PC-3 (cell line): ENCODE measurements around the gene P4HTM. TPM values are rescaled to one million over a fixed set of nuclear protein-coding genes. Genes with fewer than 3 reads are reported as not detected.

Experiments used
- ATAC-seq: fragments of 200-7000 bp; cut with Tn5 transposase; 2 replicates; pipeline ENCODE4 v1.9.1; 2020; ENCODE audit warnings: mild to moderate bottlenecking, moderate library complexity
- BruUV-seq: library from RNA; stranded (reverse); fragments of 400-500 nt; replicated peaks from 2 replicates; lab custom pipeline; 2021; lab: Mats Ljungman, UMichigan
- CTCF ChIA-PET: fragments of 300-600 bp; sonication (Branson Sonifier 250); formaldehyde crosslinking; loops from one replicate; lab custom pipeline; 2022; ENCODE audit warnings: antibody characterized with exemption; lab: Charles Lee
- POLR2A ChIA-PET: fragments of 300-600 bp; sonication (Branson Sonifier 250); formaldehyde crosslinking; loops from one replicate; lab custom pipeline; 2022; ENCODE audit warnings: antibody characterized with exemption; ENCODE audit not compliant: unreplicated experiment; lab: Charles Lee
- DNase-seq: peaks from one replicate; pipeline ENCODE4 v3.0.0-alpha.2; 2015
- H2AFZ ChIP-seq: fragments of 300-600 bp; sonication (generic); 2 replicates; pipeline ENCODE4 v1.6.0; 2016; ENCODE audit warnings: antibody characterized with exemption, low read length
- H3F3A ChIP-seq: fragments of 300-600 bp; sonication (generic); one replicate; pipeline ENCODE4 v1.6.0; 2017; ENCODE audit warnings: antibody characterized with exemption, low read length, control low read depth, mild to moderate bottlenecking; ENCODE audit not compliant: unreplicated experiment
- H3K27ac ChIP-seq: fragments of 300-600 bp; sonication (generic); 2 replicates; pipeline ENCODE4 v1.5.1; 2016; ENCODE audit warnings: mild to moderate bottlenecking, low read length
- H3K27me3 ChIP-seq: fragments of 300-600 bp; sonication (generic); 2 replicates; pipeline ENCODE4 v1.6.1; 2016; ENCODE audit warnings: low read length, mixed read lengths
- H3K36me3 ChIP-seq: fragments of 300-600 bp; sonication (generic); 2 replicates; pipeline ENCODE4 v1.6.1; 2016; ENCODE audit warnings: low read depth, mixed run types, low read length, mixed read lengths
- H3K4me1 ChIP-seq: fragments of 300-600 bp; sonication (generic); 2 replicates; pipeline ENCODE4 v1.5.1; 2016; ENCODE audit warnings: low read length; ENCODE audit not compliant: insufficient read depth
- H3K4me2 ChIP-seq: fragments of 300-600 bp; sonication (generic); 2 replicates; pipeline ENCODE4 v1.6.0; 2016; ENCODE audit warnings: low read length
- H3K4me3 ChIP-seq: fragments of 300-600 bp; sonication (generic); 2 replicates; pipeline ENCODE4 v1.5.1; 2016; ENCODE audit warnings: mild to moderate bottlenecking, low read length, mixed read lengths
- H3K79me2 ChIP-seq: fragments of 300-600 bp; sonication (generic); 2 replicates; pipeline ENCODE4 v1.6.1; 2017; ENCODE audit warnings: low read length, mixed read lengths
- H3K9ac ChIP-seq: fragments of 300-600 bp; sonication (generic); 2 replicates; pipeline ENCODE4 v1.6.0; 2016; ENCODE audit warnings: mild to moderate bottlenecking, low read length
- H3K9me2 ChIP-seq: fragments of 300-600 bp; sonication (generic); replicated peaks from 2 replicates; pipeline ENCODE4 v1.6.1; 2016; ENCODE audit warnings: mixed run types, low read length, mixed read lengths
- H3K9me3 ChIP-seq: fragments of 300-600 bp; sonication (generic); 2 replicates; pipeline ENCODE4 v1.6.1; 2016; ENCODE audit warnings: low read length, mixed read lengths
- H4K20me1 ChIP-seq: fragments of 300-600 bp; sonication (generic); 2 replicates; pipeline ENCODE4 v1.6.1; 2016; ENCODE audit warnings: low read length, mixed read lengths
- EZH2 ChIP-seq: fragments of 300-600 bp; sonication (generic); IDR thresholded peaks from one replicate; pipeline ENCODE4 v1.6.1; 2017; ENCODE audit warnings: antibody characterized with exemption, mild to moderate bottlenecking, low read length; ENCODE audit not compliant: unreplicated experiment
- EZH2phosphoT487 ChIP-seq: fragments of 300-600 bp; sonication (generic); IDR thresholded peaks from 2 replicates; pipeline ENCODE4 v1.6.1; 2018; ENCODE audit warnings: mild to moderate bottlenecking, antibody characterized with exemption, low read length, borderline replicate concordance
- intact Hi-C: fragments of 100-400 bp; cut with micrococcal nuclease; formaldehyde crosslinking; loops from 2 replicates; pipeline ENCODE4 v1.9.0; 2023
- total RNA-seq: library from RNA; depleted of rRNA; stranded (reverse); fragments of >200 nt; gene quantifications from 2 replicates; pipeline ENCODE4 v1.2.3, GENCODE V29; 2014
- TF ChIP-seq, protein P1 (sequence below): fragments of 300-600 bp; sonication (generic); conservative IDR thresholded peaks from 2 replicates; pipeline ENCODE4 v1.5.1; 2017; ENCODE audit warnings: antibody characterized with exemption, low read depth, mild to moderate bottlenecking, low read length

Gene P4HTM
- total RNA-seq, 1 experiment from 2014 or later, result 44.5 TPM

DNA sequence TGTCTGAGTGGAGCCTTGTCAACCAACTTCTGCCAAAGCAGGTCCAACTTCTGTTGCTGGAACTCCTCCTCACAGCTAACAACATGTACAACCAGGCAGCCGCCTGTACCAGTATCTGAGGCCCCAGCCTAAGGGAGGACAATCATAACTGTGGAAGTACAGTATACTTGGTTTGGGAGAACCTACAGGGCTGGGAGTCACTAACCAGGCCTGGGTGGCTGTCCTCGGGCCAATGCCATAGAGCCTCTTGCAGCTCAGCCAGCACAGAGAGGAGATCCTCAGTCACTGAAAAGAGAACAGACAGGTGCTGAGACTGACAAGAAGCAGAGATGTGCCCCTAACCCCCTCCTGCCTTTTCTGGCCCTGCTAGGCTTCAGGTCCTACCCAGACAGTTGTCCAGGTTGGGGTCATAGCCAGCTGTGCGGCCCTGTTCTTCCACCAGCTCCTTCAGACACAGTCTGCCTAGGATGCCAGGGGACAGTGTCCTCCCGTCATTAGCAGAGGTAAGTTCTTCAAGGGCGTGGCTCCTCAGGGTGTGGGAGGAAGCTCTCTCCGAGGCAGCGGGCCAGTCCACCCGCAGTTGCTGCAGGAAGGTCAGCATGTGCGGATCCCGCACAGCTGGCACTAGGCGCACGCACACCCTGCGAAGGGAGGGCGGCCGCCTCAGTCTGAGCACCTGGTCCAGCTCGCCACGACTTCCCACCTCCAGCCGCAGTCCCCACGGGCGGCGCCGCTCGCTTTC, 27.4 kb downstream of the P4HTM start:
- Histone ChIP-seq H4K20me1 (peaks cover 7% of the 10 kb centered on the region), H3K79me2 (peaks cover 42% of the 10 kb centered on the region), H2AFZ (peak overlapping the region; percentile 86), H3K4me1 (peaks cover 22% of the 10 kb centered on the region; the same call in 1 of the 2 replicates), H3K36me3 (peaks cover 21% of the 10 kb centered on the region), H3K9me2 (no peaks in the 10 kb centered on the region), H3K27me3 (no peaks in the 10 kb centered on the region), H3K9ac (peak overlapping the region; percentile 96), H3K9me3 (no peaks in the 10 kb centered on the region), H3F3A (no peaks in the 10 kb centered on the region), H3K4me2 (peak overlapping the region; percentile 99), H3K4me3 (peak overlapping the region; percentile 94), H3K27ac (peak overlapping the region; percentile 56)
- BruUV-seq, result no TSS peak
- CTCF ChIA-PET, result interaction anchor here (0.6 to 1.9 kb wide), 3 partner anchors 10 to 30 kb away, joined by 3 to 14 read pairs (median 4); partner anchors contain the start of gene WDR6
- TF ChIP-seq EZH2phosphoT487 (no peak), EZH2 (no peak)
- TF ChIP-seq, protein P1, sequence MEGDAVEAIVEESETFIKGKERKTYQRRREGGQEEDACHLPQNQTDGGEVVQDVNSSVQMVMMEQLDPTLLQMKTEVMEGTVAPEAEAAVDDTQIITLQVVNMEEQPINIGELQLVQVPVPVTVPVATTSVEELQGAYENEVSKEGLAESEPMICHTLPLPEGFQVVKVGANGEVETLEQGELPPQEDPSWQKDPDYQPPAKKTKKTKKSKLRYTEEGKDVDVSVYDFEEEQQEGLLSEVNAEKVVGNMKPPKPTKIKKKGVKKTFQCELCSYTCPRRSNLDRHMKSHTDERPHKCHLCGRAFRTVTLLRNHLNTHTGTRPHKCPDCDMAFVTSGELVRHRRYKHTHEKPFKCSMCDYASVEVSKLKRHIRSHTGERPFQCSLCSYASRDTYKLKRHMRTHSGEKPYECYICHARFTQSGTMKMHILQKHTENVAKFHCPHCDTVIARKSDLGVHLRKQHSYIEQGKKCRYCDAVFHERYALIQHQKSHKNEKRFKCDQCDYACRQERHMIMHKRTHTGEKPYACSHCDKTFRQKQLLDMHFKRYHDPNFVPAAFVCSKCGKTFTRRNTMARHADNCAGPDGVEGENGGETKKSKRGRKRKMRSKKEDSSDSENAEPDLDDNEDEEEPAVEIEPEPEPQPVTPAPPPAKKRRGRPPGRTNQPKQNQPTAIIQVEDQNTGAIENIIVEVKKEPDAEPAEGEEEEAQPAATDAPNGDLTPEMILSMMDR, result no peak
- ATAC-seq (peak; percentile 4), DNase-seq (peak; percentile 59)
- POLR2A ChIA-PET, result interaction anchor here (0.5 to 1.0 kb wide), 5 partner anchors 10 to 382 kb away, joined by 3 to 5 read pairs (median 3); partner anchors contain the start of genes ARIH2, SLC26A6 and WDR6
- intact Hi-C loops, result no loop called here

DNA sequence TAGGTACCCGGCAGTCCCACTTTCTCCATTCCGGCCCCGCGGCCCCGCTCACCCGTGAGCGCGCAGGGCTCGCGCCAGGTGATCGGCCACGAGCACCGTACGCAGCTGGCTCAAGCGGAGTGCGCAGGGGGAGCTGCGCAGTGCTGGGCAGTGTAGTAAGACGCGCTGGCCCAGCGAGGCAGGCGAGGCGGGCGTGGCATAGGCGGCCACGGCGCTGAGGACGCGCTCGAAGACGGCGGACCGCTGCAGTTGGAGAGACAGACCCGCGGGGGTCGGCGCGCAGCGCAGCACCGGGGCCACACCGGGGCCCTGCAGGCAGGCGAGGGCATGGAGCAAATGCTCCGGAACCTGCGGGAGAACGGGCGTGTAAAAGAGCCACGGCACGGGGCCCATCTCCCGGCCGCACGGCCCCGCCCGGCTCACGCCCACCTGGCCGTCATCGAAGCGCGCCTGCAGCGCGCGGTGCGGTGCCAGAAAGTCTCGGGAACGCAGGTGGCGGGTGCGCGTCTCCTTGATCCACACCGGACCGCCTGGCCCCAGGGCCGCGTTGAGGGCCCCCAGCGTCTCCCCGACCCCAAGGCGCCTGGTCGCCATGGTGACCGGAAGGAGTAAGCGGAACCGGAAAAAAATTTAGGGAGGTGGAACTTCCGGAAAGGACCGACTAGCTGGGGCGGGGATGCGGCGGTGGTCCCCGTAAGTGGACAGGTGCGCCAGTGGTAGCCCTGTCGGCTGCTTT, 28.1 kb downstream of the P4HTM start, which contains the start of gene DALRD3:
Gene DALRD3, minus strand, starts transcription at position 610 of the 736 bp plus-strand sequence. Its CDS starts 16 bp downstream, at position 594.
- intact Hi-C loops, result no loop called here
- H3K9ac ChIP-seq, result peak within 1 kb of the TSS; percentile 96
- H3K27me3 ChIP-seq, result no peaks in the 10 kb centered on the region
- peaks cover 23% of the 10 kb centered on the region; the same call in 1 of the 2 replicates for H3K4me1 ChIP-seq
- H3K9me2 ChIP-seq, result no peaks in the 10 kb centered on the region
- DNase-seq (peak; percentile 78), ATAC-seq (peak; percentile 37)
- H3K4me2 ChIP-seq, result peak within 1 kb of the TSS; percentile 99
- H3K79me2 ChIP-seq, result peaks cover 42% of the 10 kb centered on the region
- TF ChIP-seq EZH2 (no peak), EZH2phosphoT487 (no peak)
- TF ChIP-seq, protein P1, result no peak
- peaks cover 6% of the 10 kb centered on the region for H4K20me1 ChIP-seq
- no peaks in the 10 kb centered on the region for H3K9me3 ChIP-seq
- peak within 1 kb of the TSS; percentile 86 for H2AFZ ChIP-seq
- H3K36me3 ChIP-seq, result peaks cover 17% of the 10 kb centered on the region
- BruUV-seq, result no TSS peak
- peak within 1 kb of the TSS; percentile 56 for H3K27ac ChIP-seq
- H3K4me3 ChIP-seq, result peak within 1 kb of the TSS; percentile 94
- ChIA-PET POLR2A (interaction anchor here (0.5 to 1.0 kb wide), 5 partner anchors 10 to 383 kb away, joined by 3 to 5 read pairs (median 3); partner anchors contain the start of genes ARIH2, SLC26A6 and WDR6), CTCF (interaction anchor here (1.5 to 1.9 kb wide), 2 partner anchors 11 to 30 kb away, joined by 4 to 14 read pairs; partner anchors contain the start of gene WDR6)
- no peaks in the 10 kb centered on the region for H3F3A ChIP-seq
